Loucy (cell line): Measurements from ENCODE around the gene CYBB.

Experiments
- H2AFZ ChIP-seq: fragments of 200-600 bp; sonication (generic); 2 replicates; pipeline ENCODE4 v1.6.0; 2016; ENCODE audit warnings: antibody characterized with exemption, mild to moderate bottlenecking, low read length, moderate library complexity
- H3F3A ChIP-seq: fragments of 200-600 bp; 2 replicates; pipeline ENCODE4 v1.6.0; 2016; ENCODE audit warnings: antibody characterized with exemption, low read depth, mild to moderate bottlenecking
- H3K27me3 ChIP-seq: fragments of 200-600 bp; sonication (generic); 2 replicates; pipeline ENCODE4 v1.6.1; 2014; ENCODE audit warnings: low read length, mild to moderate bottlenecking; ENCODE audit not compliant: insufficient read depth, poor library complexity, severe bottlenecking
- H3K36me3 ChIP-seq: fragments of 200-600 bp; sonication (generic); 2 replicates; pipeline ENCODE4 v1.6.1; 2016; ENCODE audit warnings: low read length; ENCODE audit not compliant: insufficient read depth
- H3K4me1 ChIP-seq: fragments of 200-600 bp; sonication (generic); 2 replicates; pipeline ENCODE4 v1.5.1; 2014; ENCODE audit warnings: low read length, mild to moderate bottlenecking; ENCODE audit not compliant: insufficient read depth, poor library complexity, severe bottlenecking
- H3K4me2 ChIP-seq: fragments of 200-600 bp; sonication (generic); 2 replicates; pipeline ENCODE4 v1.6.0; 2014; ENCODE audit warnings: antibody characterized with exemption, low read length, low read depth, mild to moderate bottlenecking; ENCODE audit not compliant: poor library complexity, severe bottlenecking
- H3K4me3 ChIP-seq: fragments of 200-600 bp; sonication (generic); 2 replicates; pipeline ENCODE4 v1.5.1; 2014; ENCODE audit warnings: low read length, mild to moderate bottlenecking, mixed read lengths; ENCODE audit not compliant: poor library complexity, severe bottlenecking
- H3K79me2 ChIP-seq: fragments of 200-600 bp; sonication (generic); 2 replicates; pipeline ENCODE4 v1.6.1; 2014; ENCODE audit warnings: low read length; ENCODE audit not compliant: insufficient read depth
- H3K9ac ChIP-seq: fragments of 200-600 bp; sonication (generic); 2 replicates; pipeline ENCODE4 v1.6.0; 2014; ENCODE audit warnings: mild to moderate bottlenecking, low read depth, low read length, moderate library complexity; ENCODE audit not compliant: poor library complexity, severe bottlenecking
- H3K9me2 ChIP-seq: fragments of 200-600 bp; sonication (generic); replicated peaks from 2 replicates; pipeline ENCODE4 v1.6.1; 2016; ENCODE audit warnings: low read depth, low read length, mixed read lengths
- H3K9me3 ChIP-seq: fragments of 200-600 bp; sonication (generic); 2 replicates; pipeline ENCODE4 v1.6.1; 2014; ENCODE audit warnings: mild to moderate bottlenecking, antibody characterized with exemption, low read length, low read depth; ENCODE audit not compliant: insufficient read depth
- H4K20me1 ChIP-seq: fragments of 200-600 bp; sonication (generic); 2 replicates; pipeline ENCODE4 v1.6.0; 2014; ENCODE audit warnings: antibody characterized with exemption, low read length, mild to moderate bottlenecking; ENCODE audit not compliant: insufficient read depth, poor library complexity, severe bottlenecking
- EZH2phosphoT487 ChIP-seq: fragments of 200-600 bp; IDR thresholded peaks from 2 replicates; pipeline ENCODE4 v1.6.1; 2018; ENCODE audit warnings: antibody characterized with exemption, mild to moderate bottlenecking, moderate library complexity, borderline replicate concordance
- TF ChIP-seq, protein P1 (sequence below): fragments of 200-600 bp; sonication (generic); conservative IDR thresholded peaks from 2 replicates; pipeline ENCODE4 v1.5.1; 2014; ENCODE audit warnings: mild to moderate bottlenecking, antibody characterized with exemption, low read length

The CYBB gene

GRCh38 chrX:37779857-37780256, at the start of gene CYBB:
CYBB (plus strand) TSS chrX:37780059; CDS start chrX:37780078, 19 bp downstream.
- TF ChIP-seq, protein P1, sequence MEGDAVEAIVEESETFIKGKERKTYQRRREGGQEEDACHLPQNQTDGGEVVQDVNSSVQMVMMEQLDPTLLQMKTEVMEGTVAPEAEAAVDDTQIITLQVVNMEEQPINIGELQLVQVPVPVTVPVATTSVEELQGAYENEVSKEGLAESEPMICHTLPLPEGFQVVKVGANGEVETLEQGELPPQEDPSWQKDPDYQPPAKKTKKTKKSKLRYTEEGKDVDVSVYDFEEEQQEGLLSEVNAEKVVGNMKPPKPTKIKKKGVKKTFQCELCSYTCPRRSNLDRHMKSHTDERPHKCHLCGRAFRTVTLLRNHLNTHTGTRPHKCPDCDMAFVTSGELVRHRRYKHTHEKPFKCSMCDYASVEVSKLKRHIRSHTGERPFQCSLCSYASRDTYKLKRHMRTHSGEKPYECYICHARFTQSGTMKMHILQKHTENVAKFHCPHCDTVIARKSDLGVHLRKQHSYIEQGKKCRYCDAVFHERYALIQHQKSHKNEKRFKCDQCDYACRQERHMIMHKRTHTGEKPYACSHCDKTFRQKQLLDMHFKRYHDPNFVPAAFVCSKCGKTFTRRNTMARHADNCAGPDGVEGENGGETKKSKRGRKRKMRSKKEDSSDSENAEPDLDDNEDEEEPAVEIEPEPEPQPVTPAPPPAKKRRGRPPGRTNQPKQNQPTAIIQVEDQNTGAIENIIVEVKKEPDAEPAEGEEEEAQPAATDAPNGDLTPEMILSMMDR: no peak
- TF ChIP-seq EZH2phosphoT487: no peak
- Histone ChIP-seq H3K27me3 (no peaks in the 10 kb centered on the region), H3K4me3 (no peak within 1 kb of the TSS), H3K36me3 (no peaks in the 10 kb centered on the region), H3K79me2 (no peaks in the 10 kb centered on the region), H3F3A (no peaks in the 10 kb centered on the region), H3K9me2 (no peaks in the 10 kb centered on the region), H3K9ac (no peak within 1 kb of the TSS), H3K4me1 (peaks cover 17% of the 10 kb centered on the region), H2AFZ (no peak within 1 kb of the TSS; the same call in 1 of the 2 replicates), H4K20me1 (no peaks in the 10 kb centered on the region), H3K4me2 (no peak within 1 kb of the TSS), H3K9me3 (no peaks in the 10 kb centered on the region)

- no peak overlapping the region for H3K9ac ChIP-seq
- no peak overlapping the region for H2AFZ ChIP-seq
- H3K27me3 ChIP-seq: no peaks in the 10 kb centered on the region
- no peaks in the 10 kb centered on the region for H3K9me2 ChIP-seq
- no peaks in the 10 kb centered on the region for H3K79me2 ChIP-seq
- H3K4me3 ChIP-seq: no peak overlapping the region
- H4K20me1 ChIP-seq: no peaks in the 10 kb centered on the region
- H3K9me3 ChIP-seq: no peaks in the 10 kb centered on the region
- H3F3A ChIP-seq: no peaks in the 10 kb centered on the region
- no peaks in the 10 kb centered on the region for H3K36me3 ChIP-seq
- H3K4me1 ChIP-seq: peaks cover 19% of the 10 kb centered on the region
- no peak overlapping the region for H3K4me2 ChIP-seq
- TF ChIP-seq EZH2phosphoT487: no peak
- TF ChIP-seq, protein P1: peak; percentile 69
Observed at GRCh38 chrX:37745354-37745753, 34.5 kb upstream of the CYBB start.

GRCh38 chrX:37745835-37746217, 34.0 kb upstream of the CYBB start:
- H3K9ac ChIP-seq: no peak overlapping the region
- no peaks in the 10 kb centered on the region for H3F3A ChIP-seq
- H3K27me3 ChIP-seq: no peaks in the 10 kb centered on the region
- no peaks in the 10 kb centered on the region for H3K79me2 ChIP-seq
- TF ChIP-seq EZH2phosphoT487: no peak
- TF ChIP-seq, protein P1: no peak
- no peak overlapping the region for H2AFZ ChIP-seq
- H3K4me3 ChIP-seq: no peak overlapping the region
- H3K9me3 ChIP-seq: no peaks in the 10 kb centered on the region
- no peaks in the 10 kb centered on the region for H4K20me1 ChIP-seq
- no peaks in the 10 kb centered on the region for H3K36me3 ChIP-seq
- no peak overlapping the region for H3K4me2 ChIP-seq
- H3K9me2 ChIP-seq: no peaks in the 10 kb centered on the region
- peaks cover 19% of the 10 kb centered on the region for H3K4me1 ChIP-seq
